Omental fat pad (tissue), 4 donors: ENCODE data around the gene KRTAP10-3. TPM values are rescaled to one million over a fixed set of nuclear protein-coding genes. Genes with fewer than 3 reads are reported as not detected.

Source experiments
- ATAC-seq: fragments of 150-250 bp; one replicate; pipeline ENCODE4 v1.9.1; 2016; ENCODE audit warnings: mild to moderate bottlenecking, moderate library complexity; ENCODE audit not compliant: low FRiP score
- DNase-seq: peaks from one replicate; pipeline ENCODE4 v3.0.0-alpha.2; 2019; ENCODE audit warnings: low spot score
- CTCF ChIP-seq, 3 donors: fragments of 450-650 bp; IDR thresholded peaks; one replicate each; pipeline ENCODE4 v1.5.1; 2016 to 2017; ENCODE audit warnings: antibody characterized with exemption in 3 of 3, mild to moderate bottlenecking in 3 of 3, moderate library complexity in 2 of 3
- total RNA-seq, 4 donors: library from RNA; depleted of rRNA; stranded (reverse); fragments of >200 nt; gene quantifications; one replicate each; pipeline ENCODE4 v1.1.0, GENCODE V29; 2016

Gene KRTAP10-3
- total RNA-seq, 4 donors from 2014 or later: not detected

- TF ChIP-seq CTCF (IDR thresholded peaks at IDR 0.05): no peak
- ATAC-seq: no peak
- no peak for DNase-seq
Observed at GRCh38 chr21:44532712-44533111, 25.9 kb downstream of the KRTAP10-3 start.

GRCh38 chr21:44531606-44532564 is 26.7 kb downstream of the KRTAP10-3 start:
- ATAC-seq (no peak), DNase-seq (no peak)
- no peak for TF ChIP-seq CTCF (IDR thresholded peaks at IDR 0.05)

- TF ChIP-seq CTCF (IDR thresholded peaks at IDR 0.05): no peak
- DNase-seq (no peak), ATAC-seq (no peak)
Observed at GRCh38 chr21:44530903-44531605, 27.5 kb downstream of the KRTAP10-3 start.

GRCh38 chr21:44530221-44530902 is 28.2 kb downstream of the KRTAP10-3 start:
- no peak for TF ChIP-seq CTCF (IDR thresholded peaks at IDR 0.05)
- DNase-seq (no peak), ATAC-seq (no peak)

GRCh38 chr21:44529503-44530125 is 29.0 kb downstream of the KRTAP10-3 start:
- DNase-seq (no peak), ATAC-seq (no peak)
- no peak for TF ChIP-seq CTCF (IDR thresholded peaks at IDR 0.05)

- ATAC-seq (no peak), DNase-seq (no peak)
- TF ChIP-seq CTCF (IDR thresholded peaks at IDR 0.05): no peak
Observed at GRCh38 chr21:44529011-44529421, 29.6 kb downstream of the KRTAP10-3 start.
